Measurements from ENCODE around the gene PLN.

DNA sequence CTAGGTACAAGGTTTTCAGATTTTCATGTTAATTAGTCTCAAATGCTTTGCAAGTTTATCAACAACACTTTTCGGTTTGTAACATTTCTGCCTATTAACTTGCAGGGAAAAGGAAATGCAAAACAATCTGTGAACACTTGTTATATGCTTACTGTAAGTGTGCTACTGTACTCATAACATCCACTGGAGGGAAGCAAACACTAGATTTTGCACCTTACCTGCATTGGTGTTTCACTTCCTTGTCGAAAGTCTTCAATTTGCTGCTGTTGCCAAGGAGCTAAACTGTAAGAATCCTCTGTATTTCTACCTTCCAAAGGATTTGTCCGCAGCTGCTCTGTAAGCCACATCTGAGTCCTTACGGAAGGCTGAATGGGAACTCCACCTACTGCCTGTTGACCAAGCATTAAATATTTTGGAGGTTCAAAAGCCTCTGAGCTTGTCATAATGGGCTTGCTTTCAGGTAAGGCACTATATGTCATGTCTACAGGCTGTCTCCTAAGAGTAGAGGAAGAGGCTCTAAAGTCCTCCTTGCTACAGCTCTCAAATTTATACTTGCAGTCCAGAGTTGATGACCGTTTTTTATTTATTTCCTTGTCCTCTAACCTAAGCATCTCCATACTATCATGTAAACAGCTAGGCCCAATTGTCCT, 17.3 kb downstream of the PLN start:
- TF ChIP-seq, protein P1, sequence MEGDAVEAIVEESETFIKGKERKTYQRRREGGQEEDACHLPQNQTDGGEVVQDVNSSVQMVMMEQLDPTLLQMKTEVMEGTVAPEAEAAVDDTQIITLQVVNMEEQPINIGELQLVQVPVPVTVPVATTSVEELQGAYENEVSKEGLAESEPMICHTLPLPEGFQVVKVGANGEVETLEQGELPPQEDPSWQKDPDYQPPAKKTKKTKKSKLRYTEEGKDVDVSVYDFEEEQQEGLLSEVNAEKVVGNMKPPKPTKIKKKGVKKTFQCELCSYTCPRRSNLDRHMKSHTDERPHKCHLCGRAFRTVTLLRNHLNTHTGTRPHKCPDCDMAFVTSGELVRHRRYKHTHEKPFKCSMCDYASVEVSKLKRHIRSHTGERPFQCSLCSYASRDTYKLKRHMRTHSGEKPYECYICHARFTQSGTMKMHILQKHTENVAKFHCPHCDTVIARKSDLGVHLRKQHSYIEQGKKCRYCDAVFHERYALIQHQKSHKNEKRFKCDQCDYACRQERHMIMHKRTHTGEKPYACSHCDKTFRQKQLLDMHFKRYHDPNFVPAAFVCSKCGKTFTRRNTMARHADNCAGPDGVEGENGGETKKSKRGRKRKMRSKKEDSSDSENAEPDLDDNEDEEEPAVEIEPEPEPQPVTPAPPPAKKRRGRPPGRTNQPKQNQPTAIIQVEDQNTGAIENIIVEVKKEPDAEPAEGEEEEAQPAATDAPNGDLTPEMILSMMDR (IDR thresholded peaks at IDR 0.05) = peak; percentile 11 to 43 (median 26)
- TF ChIP-seq POLR2A (IDR thresholded peaks at IDR 0.05) = no peak
- no peak for TF ChIP-seq EP300 (IDR thresholded peaks at IDR 0.05)

All from tibial nerve (tissue), 4 donors.